Measurements from ENCODE around the gene KCNC1. TPM values are rescaled to one million over a fixed set of nuclear protein-coding genes. Genes with fewer than 3 reads are reported as not detected.

Gene KCNC1
- total RNA-seq, 4 donors from 2014 or later: not detected

DNA sequence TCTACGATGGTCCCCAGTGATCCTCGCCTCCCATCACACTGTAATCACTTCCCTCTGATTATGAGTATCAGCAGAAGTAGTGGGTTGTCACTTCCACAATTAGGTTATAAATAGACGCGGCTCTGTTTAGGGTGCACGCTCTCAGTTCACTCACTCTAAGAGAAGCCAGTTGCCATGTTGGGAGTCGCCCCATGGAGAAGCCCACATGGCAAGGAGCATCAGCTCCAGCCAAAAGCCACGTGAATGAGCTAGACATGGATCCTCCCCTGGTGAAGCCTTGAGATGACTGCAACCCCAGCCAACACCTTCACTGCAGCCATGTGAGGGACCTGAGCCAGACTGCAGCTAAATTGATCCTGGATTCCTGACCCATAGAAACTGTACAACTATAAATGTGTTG is 41.6 kb upstream of the KCNC1 start:
- Histone ChIP-seq H3K36me3 (no peaks in the 10 kb centered on the region), H3K9me3 (no peaks in the 10 kb centered on the region), H3K4me1 (peaks cover 0 to 6% (median 0%) of the 10 kb centered on the region in 3 donors), H3K27me3 (peaks cover 0 to 88% (median 2%) of the 10 kb centered on the region in 4 donors), H3K27ac (no peak overlapping the region), H3K4me3 (no peak overlapping the region)
- no peak for DNase-seq
- TF ChIP-seq, protein P1, sequence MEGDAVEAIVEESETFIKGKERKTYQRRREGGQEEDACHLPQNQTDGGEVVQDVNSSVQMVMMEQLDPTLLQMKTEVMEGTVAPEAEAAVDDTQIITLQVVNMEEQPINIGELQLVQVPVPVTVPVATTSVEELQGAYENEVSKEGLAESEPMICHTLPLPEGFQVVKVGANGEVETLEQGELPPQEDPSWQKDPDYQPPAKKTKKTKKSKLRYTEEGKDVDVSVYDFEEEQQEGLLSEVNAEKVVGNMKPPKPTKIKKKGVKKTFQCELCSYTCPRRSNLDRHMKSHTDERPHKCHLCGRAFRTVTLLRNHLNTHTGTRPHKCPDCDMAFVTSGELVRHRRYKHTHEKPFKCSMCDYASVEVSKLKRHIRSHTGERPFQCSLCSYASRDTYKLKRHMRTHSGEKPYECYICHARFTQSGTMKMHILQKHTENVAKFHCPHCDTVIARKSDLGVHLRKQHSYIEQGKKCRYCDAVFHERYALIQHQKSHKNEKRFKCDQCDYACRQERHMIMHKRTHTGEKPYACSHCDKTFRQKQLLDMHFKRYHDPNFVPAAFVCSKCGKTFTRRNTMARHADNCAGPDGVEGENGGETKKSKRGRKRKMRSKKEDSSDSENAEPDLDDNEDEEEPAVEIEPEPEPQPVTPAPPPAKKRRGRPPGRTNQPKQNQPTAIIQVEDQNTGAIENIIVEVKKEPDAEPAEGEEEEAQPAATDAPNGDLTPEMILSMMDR (IDR thresholded peaks at IDR 0.05): no peak
- no peak for TF ChIP-seq POLR2A (IDR thresholded peaks at IDR 0.05)
- intact Hi-C loops (cut with DNase I): no loop called here
- WGBS, 2 donors: 73 to 82% methylated on average over 6 to 7 of the region's 7 CpGs

DNA sequence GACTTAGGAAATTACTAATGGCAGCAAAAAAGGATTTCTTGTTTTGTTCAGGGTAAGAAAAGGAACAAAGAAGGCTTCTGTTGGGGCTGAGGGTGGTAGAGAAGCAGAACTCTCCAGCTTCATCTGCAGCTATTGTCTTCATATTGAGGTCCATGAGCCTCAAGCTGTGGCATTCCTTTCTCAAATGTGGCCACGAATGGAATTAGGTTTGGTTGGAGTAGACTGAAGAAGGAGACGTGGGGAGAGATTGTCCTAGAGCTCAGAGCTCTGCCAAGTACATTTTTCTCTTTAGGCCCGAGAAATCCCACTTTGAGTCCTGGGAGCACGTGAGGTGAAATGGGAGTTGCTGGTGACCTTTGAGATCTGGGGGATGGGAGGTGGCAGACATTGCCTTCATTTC is 41.0 kb upstream of the KCNC1 start:
- Histone ChIP-seq H3K36me3 (no peaks in the 10 kb centered on the region), H3K27me3 (peaks cover 0 to 83% (median 2%) of the 10 kb centered on the region in 4 donors), H3K4me3 (no peak overlapping the region), H3K9me3 (no peaks in the 10 kb centered on the region), H3K4me1 (peaks cover 0 to 6% (median 0%) of the 10 kb centered on the region in 3 donors), H3K27ac (no peak overlapping the region)
- DNase-seq: no peak
- intact Hi-C loops (cut with DNase I): no loop called here
- TF ChIP-seq POLR2A (IDR thresholded peaks at IDR 0.05): no peak
- TF ChIP-seq, protein P1 (IDR thresholded peaks at IDR 0.05): no peak
- WGBS, 2 donors: 56 to 72% methylated on average over 4 of the region's 4 CpGs

DNA sequence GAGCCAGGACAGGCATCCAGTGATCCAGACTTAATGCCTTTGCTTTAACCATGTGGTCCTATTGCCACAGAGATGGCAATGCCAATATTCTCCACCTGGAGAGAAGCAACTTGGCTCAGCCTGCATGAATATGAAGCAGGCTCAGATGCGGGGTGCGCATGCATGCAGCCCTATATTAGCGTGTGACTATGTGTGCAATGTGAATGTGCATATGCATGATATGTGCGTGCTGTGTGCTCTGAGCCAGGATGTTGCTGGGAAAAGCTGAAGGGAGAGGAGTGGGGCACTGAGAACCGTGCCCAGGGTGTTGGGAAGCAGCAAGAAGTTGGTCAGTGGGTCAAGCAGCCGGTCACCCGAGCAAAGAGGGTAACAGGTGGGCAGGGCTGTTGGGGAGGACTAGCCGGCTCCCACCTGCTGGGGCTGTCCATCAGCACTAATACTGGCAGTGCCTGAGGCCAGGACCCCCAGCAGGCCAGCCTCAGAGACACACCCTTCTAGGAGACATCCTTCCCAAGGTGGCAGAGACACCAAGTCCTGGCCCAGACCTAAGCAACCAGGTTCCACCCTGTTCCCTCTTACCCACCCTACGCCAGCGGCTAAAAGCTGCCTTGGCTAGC is 40.0 kb upstream of the KCNC1 start:
- WGBS, 2 donors: 69 to 88% methylated on average over 10 of the region's 10 CpGs

GRCh38 chr11:17695454-17696441 is 38.8 kb upstream of the KCNC1 start:
- Histone ChIP-seq H3K4me3 (peak overlapping the region in 1 of 4 donors; percentile 18), H3K36me3 (no peaks in the 10 kb centered on the region), H3K27ac (no peak overlapping the region), H3K9me3 (no peaks in the 10 kb centered on the region), H3K27me3 (peaks cover 0 to 70% (median 2%) of the 10 kb centered on the region in 4 donors), H3K4me1 (peaks cover 0 to 6% (median 0%) of the 10 kb centered on the region in 3 donors)
- WGBS, 2 donors: 17 to 27% methylated on average over 12 to 33 of the region's 68 CpGs
- no peak for DNase-seq
- intact Hi-C loops (cut with DNase I): no loop called here
- no peak for TF ChIP-seq POLR2A (IDR thresholded peaks at IDR 0.05)
- TF ChIP-seq, protein P1 (IDR thresholded peaks at IDR 0.05): no peak

More for the DNA sequence above, 40.0 kb upstream of the KCNC1 start:
- TF ChIP-seq, protein P1 (IDR thresholded peaks at IDR 0.05): no peak
- no peak for TF ChIP-seq POLR2A (IDR thresholded peaks at IDR 0.05)
- no peak overlapping the region for H3K4me3 ChIP-seq
- no peaks in the 10 kb centered on the region for H3K9me3 ChIP-seq
- DNase-seq: no peak
- peaks cover 0 to 6% (median 0%) of the 10 kb centered on the region in 3 donors for H3K4me1 ChIP-seq
- no peak overlapping the region for H3K27ac ChIP-seq
- no peaks in the 10 kb centered on the region for H3K36me3 ChIP-seq
- intact Hi-C loops (cut with DNase I): no loop called here
- peaks cover 0 to 81% (median 2%) of the 10 kb centered on the region in 4 donors for H3K27me3 ChIP-seq

GRCh38 chr11:17696741-17697140 is 37.8 kb upstream of the KCNC1 start:
- peaks cover 0 to 6% (median 0%) of the 10 kb centered on the region in 3 donors for H3K4me1 ChIP-seq
- DNase-seq: no peak
- H3K36me3 ChIP-seq: no peaks in the 10 kb centered on the region
- H3K9me3 ChIP-seq: no peaks in the 10 kb centered on the region
- TF ChIP-seq, protein P1 (IDR thresholded peaks at IDR 0.05): no peak
- TF ChIP-seq POLR2A (IDR thresholded peaks at IDR 0.05): no peak
- peaks cover 0 to 60% (median 2%) of the 10 kb centered on the region in 4 donors for H3K27me3 ChIP-seq
- WGBS, 2 donors: 65 to 93% methylated on average over 3 of the region's 5 CpGs
- intact Hi-C loops (cut with DNase I): no loop called here
- H3K27ac ChIP-seq: no peak overlapping the region
- no peak overlapping the region for H3K4me3 ChIP-seq
